Fibroblast of mammary gland (primary cell): ENCODE data around the gene GPX7.

ENCODE experiments used
- DNase-seq: peaks from one replicate; pipeline ENCODE4 v3.0.0-alpha.2; 2010; ENCODE audit warnings: low read depth
- H3K4me3 ChIP-seq: 2 replicates; pipeline ENCODE4 v1.5.1; 2011; ENCODE audit warnings: low read depth, mild to moderate bottlenecking, low read length, moderate library complexity; ENCODE audit not compliant: control insufficient read depth
- TF ChIP-seq, protein P1 (sequence below): conservative IDR thresholded peaks from 2 replicates; pipeline ENCODE4 v1.5.1; 2011; ENCODE audit warnings: low read depth, low read length, inconsistent platforms; ENCODE audit not compliant: control insufficient read depth, insufficient read depth

GPX7 gene

DNA sequence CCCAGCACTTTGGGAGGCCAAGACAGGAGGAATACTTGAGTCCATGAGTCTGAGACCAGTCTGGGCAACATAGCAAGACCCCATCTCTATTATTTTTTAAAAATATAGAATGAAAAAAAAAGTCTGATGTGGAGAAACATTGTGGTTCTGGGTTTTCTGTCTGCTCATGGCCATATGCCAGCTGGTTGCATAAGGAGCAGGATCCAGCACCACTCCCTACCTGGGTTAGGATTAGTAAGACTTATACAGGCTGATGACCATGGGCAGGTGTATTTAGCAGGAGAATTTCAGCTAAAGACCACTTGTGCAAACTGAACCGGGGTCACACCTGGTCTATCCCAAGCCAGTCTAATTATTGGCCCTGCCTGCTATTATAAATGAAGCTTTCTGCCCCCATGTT is 16.7 kb upstream of the GPX7 start:
- DNase-seq = no peak
- H3K4me3 ChIP-seq = no peak overlapping the region
- TF ChIP-seq, protein P1, sequence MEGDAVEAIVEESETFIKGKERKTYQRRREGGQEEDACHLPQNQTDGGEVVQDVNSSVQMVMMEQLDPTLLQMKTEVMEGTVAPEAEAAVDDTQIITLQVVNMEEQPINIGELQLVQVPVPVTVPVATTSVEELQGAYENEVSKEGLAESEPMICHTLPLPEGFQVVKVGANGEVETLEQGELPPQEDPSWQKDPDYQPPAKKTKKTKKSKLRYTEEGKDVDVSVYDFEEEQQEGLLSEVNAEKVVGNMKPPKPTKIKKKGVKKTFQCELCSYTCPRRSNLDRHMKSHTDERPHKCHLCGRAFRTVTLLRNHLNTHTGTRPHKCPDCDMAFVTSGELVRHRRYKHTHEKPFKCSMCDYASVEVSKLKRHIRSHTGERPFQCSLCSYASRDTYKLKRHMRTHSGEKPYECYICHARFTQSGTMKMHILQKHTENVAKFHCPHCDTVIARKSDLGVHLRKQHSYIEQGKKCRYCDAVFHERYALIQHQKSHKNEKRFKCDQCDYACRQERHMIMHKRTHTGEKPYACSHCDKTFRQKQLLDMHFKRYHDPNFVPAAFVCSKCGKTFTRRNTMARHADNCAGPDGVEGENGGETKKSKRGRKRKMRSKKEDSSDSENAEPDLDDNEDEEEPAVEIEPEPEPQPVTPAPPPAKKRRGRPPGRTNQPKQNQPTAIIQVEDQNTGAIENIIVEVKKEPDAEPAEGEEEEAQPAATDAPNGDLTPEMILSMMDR = no peak

DNA sequence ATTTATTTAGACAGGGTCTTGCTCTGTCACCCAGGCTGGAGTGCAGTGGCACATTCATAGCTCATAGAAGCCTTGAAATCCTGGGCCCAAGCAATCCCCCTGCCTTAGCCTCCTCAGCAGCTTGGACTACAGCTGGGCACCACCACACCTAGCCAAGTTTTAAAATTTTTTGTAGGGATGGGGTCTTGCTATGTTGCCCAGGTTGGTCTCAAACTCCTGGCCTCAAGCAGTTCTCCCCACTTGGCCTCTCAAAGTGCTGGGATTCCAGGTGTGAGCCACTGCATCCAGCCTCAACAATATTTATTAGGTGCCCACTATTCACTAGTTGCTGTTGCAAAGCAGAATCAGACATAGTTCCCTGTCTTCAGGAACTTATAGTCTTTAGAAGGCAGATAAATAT is 14.1 kb upstream of the GPX7 start:
- no peak for DNase-seq
- no peak overlapping the region for H3K4me3 ChIP-seq
- TF ChIP-seq, protein P1 = no peak

DNA sequence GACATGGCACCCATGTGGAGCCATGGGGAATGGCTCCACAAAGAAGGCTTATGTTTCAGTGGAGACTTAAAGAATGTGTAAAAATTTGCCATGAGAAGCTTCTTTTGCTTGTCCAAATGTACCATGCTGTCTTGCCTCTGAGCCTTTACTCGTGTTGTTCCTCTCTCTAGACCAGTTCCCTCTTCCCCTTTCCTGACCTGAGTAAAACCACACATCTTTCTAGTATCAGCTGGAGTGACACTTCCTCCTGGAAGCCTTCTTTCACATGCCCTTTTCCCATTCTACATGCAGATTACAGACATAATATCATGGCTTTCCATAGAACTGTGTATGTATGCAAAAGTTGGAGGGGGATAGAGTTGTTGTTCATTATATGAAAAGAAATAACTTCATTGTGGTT is 13.6 kb upstream of the GPX7 start:
- DNase-seq = no peak
- TF ChIP-seq, protein P1 = no peak
- H3K4me3 ChIP-seq = no peak overlapping the region

DNA sequence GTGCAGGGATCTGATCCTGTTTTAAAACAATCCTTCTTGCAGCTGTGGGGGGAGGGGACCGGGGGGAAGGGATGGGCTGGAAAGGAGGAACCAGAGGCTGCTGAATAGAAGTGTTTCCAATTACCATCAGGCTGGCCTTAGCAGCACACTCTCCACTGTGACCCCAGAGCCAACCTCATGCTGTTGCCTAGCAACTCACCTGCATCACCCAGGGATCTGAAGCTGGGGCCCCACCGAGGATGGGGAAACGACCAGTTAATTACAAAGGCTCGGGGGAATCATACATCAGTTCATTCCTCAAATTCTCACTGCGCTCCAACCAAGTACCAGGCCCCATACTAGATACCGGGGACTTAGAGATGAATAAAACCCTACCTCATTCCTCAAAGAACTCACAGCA is 11.9 kb upstream of the GPX7 start:
- no peak for DNase-seq
- H3K4me3 ChIP-seq = no peak overlapping the region
- TF ChIP-seq, protein P1 = no peak

DNA sequence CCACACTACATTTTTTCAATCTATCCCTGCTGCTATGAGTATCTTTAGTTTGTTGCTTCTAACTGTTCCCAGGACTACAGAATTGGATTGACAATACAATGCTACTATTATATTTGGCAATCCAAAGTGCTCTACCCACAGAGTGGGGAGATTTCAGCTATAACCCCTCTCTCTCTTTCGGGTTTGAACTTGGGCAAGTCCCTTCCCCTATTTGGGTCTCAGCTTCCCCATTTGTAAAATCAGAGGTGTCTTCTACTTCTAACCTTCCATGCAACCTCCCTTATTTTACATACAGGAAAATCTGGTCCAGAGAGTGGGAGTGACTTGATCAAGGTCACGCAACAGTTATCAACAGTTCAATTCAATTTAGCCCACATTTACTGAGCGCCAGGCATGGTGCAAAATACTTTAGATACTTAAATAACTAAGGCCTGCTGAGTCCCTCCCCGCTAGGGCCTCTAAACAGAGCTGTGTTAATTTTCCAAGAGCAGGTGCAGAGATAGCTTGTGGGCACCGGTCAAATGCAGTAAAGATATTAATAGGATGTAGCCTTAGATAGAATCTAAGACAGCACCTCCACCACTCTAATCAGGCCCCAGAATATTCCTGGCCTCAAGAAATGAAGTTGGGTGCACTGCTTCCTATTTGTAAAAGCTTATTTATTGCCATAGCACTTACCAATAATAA is 9.4 kb upstream of the GPX7 start:
- TF ChIP-seq, protein P1 = no peak
- DNase-seq = no peak
- H3K4me3 ChIP-seq = no peak overlapping the region

DNA sequence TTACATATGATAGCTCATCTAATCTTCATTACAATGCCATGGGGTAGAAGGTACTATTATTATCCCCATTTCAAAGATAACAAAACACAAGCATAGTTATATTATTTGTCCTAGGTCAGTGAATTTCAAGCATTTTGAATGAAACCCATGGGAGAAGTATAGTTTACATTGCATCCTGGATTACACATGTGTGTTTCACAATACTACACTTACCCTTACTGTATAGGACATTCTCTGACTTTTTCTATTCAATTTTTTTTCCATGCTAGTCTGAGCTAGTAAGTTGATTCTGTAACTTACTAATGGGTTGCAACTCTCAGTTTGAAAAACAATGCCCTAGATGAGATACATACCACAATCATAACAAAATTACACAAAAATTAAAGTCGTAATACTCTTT is 8.7 kb upstream of the GPX7 start:
- H3K4me3 ChIP-seq = no peak overlapping the region
- TF ChIP-seq, protein P1 = no peak
- no peak for DNase-seq

DNA sequence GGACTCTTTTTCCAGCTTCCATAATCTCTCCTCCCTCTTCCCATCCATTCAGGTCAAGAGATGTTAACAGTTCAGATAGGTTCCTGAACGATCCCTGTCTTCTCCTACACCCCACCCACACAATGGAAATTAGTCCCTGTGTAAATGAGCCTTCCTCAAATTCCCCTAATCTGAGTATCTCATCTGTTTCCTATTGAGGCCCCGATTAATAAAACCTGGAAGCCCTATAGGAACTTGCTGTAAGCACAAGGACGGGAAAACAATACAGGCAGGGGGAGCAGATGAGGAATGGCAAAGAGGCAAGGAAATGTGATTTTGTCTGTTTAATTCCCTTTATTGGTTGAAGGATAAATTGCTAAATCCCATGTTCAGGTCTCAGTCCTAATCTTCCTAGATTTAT is 7.1 kb upstream of the GPX7 start:
- no peak for DNase-seq
- TF ChIP-seq, protein P1 = no peak
- no peak overlapping the region for H3K4me3 ChIP-seq
